GM18498 (cell line): ENCODE data around the gene CDK15.
"Not testable (repeated sequence)": the region's sequence is repeated elsewhere in the genome, so short reads cannot be mapped to it uniquely, and the experiment has no call there.

ENCODE experiments used
- ATAC-seq: cut with Tn5 transposase; IDR thresholded peaks from one replicate; pipeline ENCODE4 v1.9.1; 2021; ENCODE audit warnings: mild to moderate bottlenecking, moderate library complexity; ENCODE audit not compliant: unreplicated experiment

CDK15 gene

GRCh38 chr2:201789395-201789794, 16.9 kb upstream of the CDK15 start:
- ATAC-seq = no peak

- ATAC-seq = no peak
These were observed 16.0 kb upstream of the CDK15 start for GRCh38 chr2:201790291-201790690.

GRCh38 chr2:201790989-201791388, 15.3 kb upstream of the CDK15 start:
- no peak for ATAC-seq

- ATAC-seq = no peak
These were observed 12.7 kb upstream of the CDK15 start for GRCh38 chr2:201793631-201794030.

- ATAC-seq = no peak
These were observed 12.0 kb upstream of the CDK15 start for GRCh38 chr2:201794294-201794693.

GRCh38 chr2:201795607-201796477, 10.5 kb upstream of the CDK15 start:
- no peak for ATAC-seq

- ATAC-seq = no peak
These were observed 9.9 kb upstream of the CDK15 start for GRCh38 chr2:201796478-201796865.

GRCh38 chr2:201797175-201797840, 9.0 kb upstream of the CDK15 start:
- ATAC-seq = no peak

- ATAC-seq = no peak
These were observed 8.0 kb upstream of the CDK15 start for GRCh38 chr2:201798252-201798913.

- not testable (repeated sequence) for ATAC-seq
These were observed 7.4 kb upstream of the CDK15 start for GRCh38 chr2:201798914-201799285.

- ATAC-seq = no peak
These were observed 1.2 kb downstream of the CDK15 start for GRCh38 chr2:201807452-201807999.

GRCh38 chr2:201808027-201808426, 1.7 kb downstream of the CDK15 start:
- no peak for ATAC-seq

GRCh38 chr2:201809633-201810032, 3.3 kb downstream of the CDK15 start:
- no peak for ATAC-seq

- not testable (repeated sequence) for ATAC-seq
These were observed 4.3 kb downstream of the CDK15 start for GRCh38 chr2:201810604-201811003.

GRCh38 chr2:201813996-201814760, 7.8 kb downstream of the CDK15 start:
- no peak for ATAC-seq

GRCh38 chr2:201816657-201817575, 10.6 kb downstream of the CDK15 start:
- ATAC-seq = no peak

- no peak for ATAC-seq
These were observed 14.2 kb downstream of the CDK15 start for GRCh38 chr2:201820383-201821007.

- no peak for ATAC-seq
These were observed 14.7 kb downstream of the CDK15 start for GRCh38 chr2:201821080-201821479.

GRCh38 chr2:201824212-201824611, 17.9 kb downstream of the CDK15 start:
- ATAC-seq = no peak
